AG04450 (cell line): ENCODE results near the gene CXADR. TPM values are rescaled to one million over a fixed set of nuclear protein-coding genes. Genes with fewer than 3 reads are reported as not detected.

ENCODE experiments used
- CTCF ChIA-PET: fragments of 300-600, 350-600 bp; formaldehyde crosslinking; extraction: SDS; loops from one replicate; lab custom pipeline; 2022; ENCODE audit warnings: antibody characterized with exemption, inconsistent platforms; lab: Charles Lee
- POLR2A ChIA-PET: fragments of 350-600 bp; formaldehyde crosslinking; extraction: SDS; loops from one replicate; lab custom pipeline; 2021; ENCODE audit warnings: antibody characterized with exemption, inconsistent platforms; lab: Yijun Ruan, JAX
- DNase-seq: peaks from one replicate; pipeline ENCODE4 v3.0.0-alpha.2; 2011; ENCODE audit warnings: low read depth, low spot score
- H3K27ac ChIP-seq: one replicate; pipeline ENCODE4 v1.5.1; 2012; ENCODE audit warnings: low read depth, low read length, control low read depth
- H3K27me3 ChIP-seq: one replicate; pipeline ENCODE4 v1.6.0; 2012; ENCODE audit warnings: low read length; ENCODE audit not compliant: control insufficient read depth, insufficient read depth
- H3K4me3 ChIP-seq: 2 replicates; pipeline ENCODE4 v1.5.1; 2011; ENCODE audit warnings: mild to moderate bottlenecking, low read depth, low read length, control low read depth
- H3K9me3 ChIP-seq: 2 replicates; pipeline ENCODE4 v1.5.1; 2012; ENCODE audit warnings: low read length; ENCODE audit not compliant: control insufficient read depth, insufficient read depth
- polyA plus RNA-seq: library from polyadenylated mRNA; depleted of rRNA; stranded (reverse); fragments of >200 nt; gene quantifications from 2 replicates; pipeline ENCODE4 v1.2.3, GENCODE V29; 2011
- TF ChIP-seq, protein P1 (sequence below): IDR thresholded peaks from 2 replicates; pipeline ENCODE4 v1.5.1; 2011; ENCODE audit warnings: low read depth, low read length, control low read depth, inconsistent platforms

CXADR gene
- polyA plus RNA-seq, 1 experiment, result 0.99 TPM

GRCh38 chr21:17602874-17603273 is 90.0 kb downstream of the CXADR start:
- Histone ChIP-seq H3K4me3 (no peak overlapping the region), H3K27ac (no peak overlapping the region), H3K27me3 (no peaks in the 10 kb centered on the region), H3K9me3 (no peaks in the 10 kb centered on the region)
- DNase-seq, result no peak
- ChIA-PET POLR2A (interaction anchor here (0.6 kb wide), 1 partner anchor 111 kb away, joined by 3 read pairs; no protein-coding TSS in a partner anchor), CTCF (interaction anchor here (1.1 to 1.3 kb wide), 2 partner anchors 216 to 322 kb away, joined by 3 to 6 read pairs; no protein-coding TSS in a partner anchor)
- TF ChIP-seq, protein P1, sequence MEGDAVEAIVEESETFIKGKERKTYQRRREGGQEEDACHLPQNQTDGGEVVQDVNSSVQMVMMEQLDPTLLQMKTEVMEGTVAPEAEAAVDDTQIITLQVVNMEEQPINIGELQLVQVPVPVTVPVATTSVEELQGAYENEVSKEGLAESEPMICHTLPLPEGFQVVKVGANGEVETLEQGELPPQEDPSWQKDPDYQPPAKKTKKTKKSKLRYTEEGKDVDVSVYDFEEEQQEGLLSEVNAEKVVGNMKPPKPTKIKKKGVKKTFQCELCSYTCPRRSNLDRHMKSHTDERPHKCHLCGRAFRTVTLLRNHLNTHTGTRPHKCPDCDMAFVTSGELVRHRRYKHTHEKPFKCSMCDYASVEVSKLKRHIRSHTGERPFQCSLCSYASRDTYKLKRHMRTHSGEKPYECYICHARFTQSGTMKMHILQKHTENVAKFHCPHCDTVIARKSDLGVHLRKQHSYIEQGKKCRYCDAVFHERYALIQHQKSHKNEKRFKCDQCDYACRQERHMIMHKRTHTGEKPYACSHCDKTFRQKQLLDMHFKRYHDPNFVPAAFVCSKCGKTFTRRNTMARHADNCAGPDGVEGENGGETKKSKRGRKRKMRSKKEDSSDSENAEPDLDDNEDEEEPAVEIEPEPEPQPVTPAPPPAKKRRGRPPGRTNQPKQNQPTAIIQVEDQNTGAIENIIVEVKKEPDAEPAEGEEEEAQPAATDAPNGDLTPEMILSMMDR, result no peak

DNA sequence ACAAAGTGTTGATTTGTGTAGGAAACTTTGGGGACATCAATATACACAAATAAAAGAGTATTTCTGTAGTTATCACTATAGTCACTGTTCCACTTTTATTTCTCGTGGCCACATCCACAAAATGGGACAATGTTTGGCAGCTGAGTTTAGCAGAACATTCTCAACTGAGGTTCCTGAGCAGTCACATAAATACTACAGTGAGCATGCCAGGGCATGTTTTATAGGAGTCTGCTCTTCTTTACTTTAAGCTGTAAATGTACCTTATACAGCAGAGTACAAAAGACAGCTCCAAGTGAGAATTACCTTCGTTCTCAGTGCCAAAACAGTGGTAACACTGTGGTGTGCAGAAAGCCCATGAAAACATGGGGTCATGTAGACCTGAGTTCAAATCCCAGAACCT is 94.8 kb downstream of the CXADR start:
- Histone ChIP-seq H3K27ac (no peak overlapping the region), H3K27me3 (no peaks in the 10 kb centered on the region), H3K9me3 (peaks cover 2% of the 10 kb centered on the region; the same call in 1 of the 2 replicates), H3K4me3 (no peak overlapping the region)
- CTCF ChIA-PET, result interaction anchor here (1.4 kb wide), 1 partner anchor 22 kb away, joined by 4 read pairs; no protein-coding TSS in a partner anchor
- TF ChIP-seq, protein P1, result no peak
- POLR2A ChIA-PET, result no interaction called here
- DNase-seq, result no peak

- TF ChIP-seq, protein P1, result no peak
- Histone ChIP-seq H3K4me3 (no peak overlapping the region), H3K9me3 (peaks cover 2% of the 10 kb centered on the region; the same call in 1 of the 2 replicates), H3K27ac (no peak overlapping the region), H3K27me3 (no peaks in the 10 kb centered on the region)
- CTCF ChIA-PET, result interaction anchor here (2.0 to 3.7 kb wide), 2 partner anchors 24 to 222 kb away, joined by 7 to 27 read pairs; no protein-coding TSS in a partner anchor
- DNase-seq, result no peak
- POLR2A ChIA-PET, result no interaction called here
Measured at GRCh38 chr21:17609681-17610080, 96.8 kb downstream of the CXADR start.

- peak overlapping the region; percentile 86 for H3K27ac ChIP-seq
- peaks cover 2% of the 10 kb centered on the region; the same call in 1 of the 2 replicates for H3K9me3 ChIP-seq
- TF ChIP-seq, protein P1, result no peak
- H3K4me3 ChIP-seq, result peak overlapping the region; percentile 63
- DNase-seq, result no peak
- POLR2A ChIA-PET, result no interaction called here
- CTCF ChIA-PET, result interaction anchor here (2.0 to 3.7 kb wide), 2 partner anchors 25 to 223 kb away, joined by 7 to 27 read pairs; no protein-coding TSS in a partner anchor
- no peaks in the 10 kb centered on the region for H3K27me3 ChIP-seq
Measured at GRCh38 chr21:17610911-17611310, 98.1 kb downstream of the CXADR start.

DNA sequence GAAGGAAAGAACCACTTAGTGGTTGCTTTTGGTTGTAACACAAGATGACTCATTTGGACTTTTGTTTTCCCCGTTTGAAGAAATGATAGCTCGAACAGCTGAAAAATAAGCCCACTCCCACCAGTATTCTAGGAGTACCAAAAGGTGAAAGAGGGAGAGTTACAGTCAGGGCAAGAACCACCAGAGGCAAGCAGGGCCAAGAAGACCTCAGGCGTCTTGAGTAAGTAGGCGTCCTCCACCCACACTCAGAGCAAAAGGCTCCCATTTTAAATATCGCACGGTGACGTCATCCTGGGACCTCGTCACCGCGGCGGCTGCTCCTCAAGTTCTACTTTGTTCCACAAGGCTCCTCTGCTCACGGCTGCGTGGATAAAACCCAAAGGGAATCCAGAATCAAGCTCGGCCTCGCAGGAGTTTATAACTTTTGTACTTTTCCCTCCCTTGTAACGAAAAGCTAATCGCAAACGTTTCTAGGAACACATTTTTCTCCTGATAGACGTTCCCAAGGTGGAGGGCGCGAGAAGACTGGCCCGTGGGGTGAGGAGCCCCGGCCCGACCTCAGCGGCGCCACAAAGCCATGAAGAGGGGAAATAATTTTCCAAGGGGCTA is 98.7 kb downstream of the CXADR start:
- CTCF ChIA-PET, result interaction anchor here (2.0 to 3.7 kb wide), 2 partner anchors 26 to 224 kb away, joined by 7 to 27 read pairs; no protein-coding TSS in a partner anchor
- POLR2A ChIA-PET, result no interaction called here
- Histone ChIP-seq H3K27ac (peak overlapping the region; percentile 86), H3K27me3 (no peaks in the 10 kb centered on the region), H3K4me3 (peak overlapping the region; percentile 63), H3K9me3 (peaks cover 2% of the 10 kb centered on the region; the same call in 1 of the 2 replicates)
- DNase-seq, result peak; percentile 77
- TF ChIP-seq, protein P1, result no peak
